HCT116 (cell line): ENCODE results near the gene RNASE8. TPM values are rescaled to one million over a fixed set of nuclear protein-coding genes. Genes with fewer than 3 reads are reported as not detected.

ENCODE experiments used
- ATAC-seq: fragments of 200-7000 bp; cut with Tn5 transposase; 2 replicates; pipeline ENCODE4 v1.9.1; 2020; ENCODE audit warnings: mild to moderate bottlenecking, moderate library complexity
- BruUV-seq: library from RNA; stranded (reverse); fragments of 400-500 nt; replicated peaks from 2 replicates; lab custom pipeline; 2021; lab: Mats Ljungman, UMichigan
- CTCF ChIA-PET: fragments of 300-600 bp; sonication (Branson Sonifier 250); formaldehyde crosslinking; loops from one replicate; lab custom pipeline; 2021; ENCODE audit warnings: antibody characterized with exemption; lab: Charles Lee
- POLR2A ChIA-PET: fragments of 300-600, 350-600 bp; sonication (Branson Sonifier 250); formaldehyde crosslinking; loops from one replicate; lab custom pipeline; 2021; ENCODE audit warnings: antibody characterized with exemption; lab: Charles Lee
- RAD21 ChIA-PET, 2 experiments: fragments of 300-600 bp; sonication (Branson Sonifier 250); formaldehyde crosslinking; loops; one replicate each; lab custom pipeline; 2023; ENCODE audit warnings: low total read pairs in 2 of 2; ENCODE audit not compliant: uncharacterized antibody in 2 of 2, unreplicated experiment in 2 of 2, low non-redundant PET in 1 of 2; lab: Charles Lee
- DNase-seq: peaks from one replicate; pipeline ENCODE4 v3.0.0-alpha.2; 2010; ENCODE audit warnings: low read depth, low spot score
- H2AFZ ChIP-seq: fragments of 200-600 bp; shearing (Covaris generic), sonication (generic); 2 replicates; pipeline ENCODE4 v1.6.1; 2017; ENCODE audit warnings: low read depth, mixed run types, mixed read lengths, antibody characterized with exemption, low read length; ENCODE audit not compliant: poor library complexity, severe bottlenecking
- H3K27ac ChIP-seq: 2 replicates; pipeline ENCODE4 v1.5.1; 2012; ENCODE audit warnings: low read depth, low read length
- H3K27me3 ChIP-seq: fragments of 200-600 bp; sonication (generic); 2 replicates; pipeline ENCODE4 v1.6.1; 2016; ENCODE audit warnings: mixed run types, low read length, mixed read lengths; ENCODE audit not compliant: insufficient read depth
- H3K36me3 ChIP-seq, 2 experiments: fragments of 200-500 bp in 1 of 2; fragments of 200-600 bp in 1 of 2; sonication (Bioruptor generic) in 1 of 2; sonication (generic) in 1 of 2; 2 replicates each; pipeline versions ENCODE4 v1.5.1 to v1.6.1; 2014 to 2016; ENCODE audit warnings: low read length in 2 of 2, inconsistent platforms in 1 of 2, mixed read lengths in 1 of 2, mixed run types in 1 of 2; ENCODE audit not compliant: insufficient read depth in 2 of 2, control insufficient read depth in 1 of 2
- H3K4me1 ChIP-seq, 2 experiments: fragments of 200-600 bp in 1 of 2; sonication (generic) in 1 of 2; 2 replicates each; pipeline versions ENCODE4 v1.5.1 to v1.6.1; 2012 to 2017; ENCODE audit warnings: low read length in 2 of 2, inconsistent platforms in 1 of 2, mild to moderate bottlenecking in 1 of 2, mixed read lengths in 1 of 2, mixed run types in 1 of 2, moderate library complexity in 1 of 2; ENCODE audit not compliant: insufficient read depth in 2 of 2, control insufficient read depth in 1 of 2
- H3K4me2 ChIP-seq: fragments of 200-600 bp; sonication (generic); 2 replicates; pipeline ENCODE4 v1.6.1; 2017; ENCODE audit warnings: mixed run types, low read length, mixed read lengths
- H3K4me3 ChIP-seq, 2 experiments: fragments of 200-600 bp in 1 of 2; sonication (generic) in 1 of 2; replicated peaks in 1 of 2; 2 replicates each; pipeline ENCODE4 v1.5.1; 2011 to 2016; ENCODE audit warnings: low read length in 2 of 2, control low read depth in 1 of 2, low read depth in 1 of 2, mild to moderate bottlenecking in 1 of 2, mixed read lengths in 1 of 2, mixed run types in 1 of 2
- H3K79me2 ChIP-seq: fragments of 200-600 bp; sonication (generic); 2 replicates; pipeline ENCODE4 v1.6.1; 2017; ENCODE audit warnings: mild to moderate bottlenecking, mixed run types, low read length, moderate library complexity, mixed read lengths; ENCODE audit not compliant: insufficient read depth
- H3K9ac ChIP-seq: fragments of 200-600 bp; sonication (generic); 2 replicates; pipeline ENCODE4 v1.6.1; 2016; ENCODE audit warnings: low read length, mixed read lengths
- H3K9me2 ChIP-seq: fragments of 200-600 bp; sonication (generic), shearing (Covaris generic); 2 replicates; pipeline ENCODE4 v1.6.1; 2017; ENCODE audit warnings: mixed run types, mild to moderate bottlenecking, moderate library complexity; ENCODE audit not compliant: insufficient read depth
- H3K9me3 ChIP-seq, 2 experiments: fragments of 200-500 bp in 1 of 2; fragments of 200-600 bp in 1 of 2; sonication (Bioruptor generic) in 1 of 2; sonication (generic) in 1 of 2; 2 replicates each; pipeline ENCODE4 v1.6.1; 2014 to 2017; ENCODE audit warnings: low read length in 2 of 2, mixed read lengths in 2 of 2, inconsistent platforms in 1 of 2, low read depth in 1 of 2, mild to moderate bottlenecking in 1 of 2, mixed run types in 1 of 2, moderate library complexity in 1 of 2; ENCODE audit not compliant: control insufficient read depth in 1 of 2, insufficient read depth in 1 of 2
- H4K20me1 ChIP-seq: fragments of 200-600 bp; sonication (generic), shearing (Covaris generic); 2 replicates; pipeline ENCODE4 v1.6.1; 2017; ENCODE audit warnings: mixed run types, mild to moderate bottlenecking, moderate library complexity; ENCODE audit not compliant: insufficient read depth
- ATF3 ChIP-seq: IDR thresholded peaks from 2 replicates; pipeline ENCODE4 v1.6.1; 2012
- CEBPB ChIP-seq: IDR thresholded peaks from 2 replicates; pipeline ENCODE4 v1.6.1; 2012; ENCODE audit warnings: low read depth
- ELF1 ChIP-seq: IDR thresholded peaks from 2 replicates; pipeline ENCODE4 v1.6.1; 2012; ENCODE audit warnings: low read depth, borderline replicate concordance
- MAX ChIP-seq: IDR thresholded peaks from 2 replicates; pipeline ENCODE4 v1.6.1; 2012
- POLR2A ChIP-seq: IDR thresholded peaks from 2 replicates; pipeline ENCODE4 v1.7.0; 2011; ENCODE audit warnings: borderline replicate concordance; ENCODE audit not compliant: insufficient read depth, insufficient read length; ENCODE audit errors: extremely low read depth
- SIN3A ChIP-seq: IDR thresholded peaks from 2 replicates; pipeline ENCODE4 v1.6.1; 2012; ENCODE audit warnings: low read depth
- SP1 ChIP-seq: IDR thresholded peaks from 2 replicates; pipeline ENCODE4 v1.6.1; 2012; ENCODE audit warnings: low read depth
- SRF ChIP-seq: IDR thresholded peaks from 2 replicates; pipeline ENCODE4 v1.6.1; 2012; ENCODE audit warnings: low read depth
- TCF7L2 ChIP-seq: IDR thresholded peaks from 2 replicates; pipeline ENCODE4 v1.7.0; 2011; ENCODE audit warnings: borderline replicate concordance, inconsistent platforms; ENCODE audit not compliant: insufficient read depth, insufficient read length; ENCODE audit errors: extremely low read depth
- ZNF274 ChIP-seq: fragments of 200-500 bp; sonication (Bioruptor generic); IDR thresholded peaks from 2 replicates; pipeline ENCODE4 v1.6.1; 2014; ENCODE audit warnings: mild to moderate bottlenecking, low read depth, low read length, inconsistent platforms
- intact Hi-C: fragments of 100-400 bp; cut with micrococcal nuclease; formaldehyde crosslinking; loops from 2 replicates; pipeline ENCODE4 v1.10.0; 2022
- total RNA-seq: library from RNA; stranded (reverse); gene quantifications from one replicate; pipeline ENCODE4 v1.2.1, GENCODE V29; 2021; ENCODE audit not compliant: unreplicated experiment
- TF ChIP-seq, protein P1 (sequence below): IDR thresholded peaks from 2 replicates; pipeline ENCODE4 v1.6.1; 2012; ENCODE audit warnings: low read depth

Gene RNASE8
- total RNA-seq, 1 experiment from 2014 or later, result not detected

- H3K79me2 ChIP-seq, result no peaks in the 10 kb centered on the region
- H3K36me3 ChIP-seq, result no peaks in the 10 kb centered on the region
- no peaks in the 10 kb centered on the region for H4K20me1 ChIP-seq
- peaks cover 22 to 36% of the 10 kb centered on the region in 2 experiments for H3K4me1 ChIP-seq
- no peaks in the 10 kb centered on the region for H3K27me3 ChIP-seq
- H2AFZ ChIP-seq, result peak within 1 kb of the TSS; percentile 66
- ChIA-PET RAD21 (no interaction called here), POLR2A (no interaction called here), CTCF (interaction anchor here (1.3 to 1.4 kb wide), 2 partner anchors 30 to 83 kb away, joined by 4 to 7 read pairs; no protein-coding TSS in a partner anchor)
- ATAC-seq, result peak; percentile 59
- peak within 1 kb of the TSS; percentile 93 for H3K4me2 ChIP-seq
- H3K9me2 ChIP-seq, result no peaks in the 10 kb centered on the region
- peak within 1 kb of the TSS; percentile 66 for H3K9ac ChIP-seq
- no peaks in the 10 kb centered on the region for H3K9me3 ChIP-seq
- TF ChIP-seq, protein P1, sequence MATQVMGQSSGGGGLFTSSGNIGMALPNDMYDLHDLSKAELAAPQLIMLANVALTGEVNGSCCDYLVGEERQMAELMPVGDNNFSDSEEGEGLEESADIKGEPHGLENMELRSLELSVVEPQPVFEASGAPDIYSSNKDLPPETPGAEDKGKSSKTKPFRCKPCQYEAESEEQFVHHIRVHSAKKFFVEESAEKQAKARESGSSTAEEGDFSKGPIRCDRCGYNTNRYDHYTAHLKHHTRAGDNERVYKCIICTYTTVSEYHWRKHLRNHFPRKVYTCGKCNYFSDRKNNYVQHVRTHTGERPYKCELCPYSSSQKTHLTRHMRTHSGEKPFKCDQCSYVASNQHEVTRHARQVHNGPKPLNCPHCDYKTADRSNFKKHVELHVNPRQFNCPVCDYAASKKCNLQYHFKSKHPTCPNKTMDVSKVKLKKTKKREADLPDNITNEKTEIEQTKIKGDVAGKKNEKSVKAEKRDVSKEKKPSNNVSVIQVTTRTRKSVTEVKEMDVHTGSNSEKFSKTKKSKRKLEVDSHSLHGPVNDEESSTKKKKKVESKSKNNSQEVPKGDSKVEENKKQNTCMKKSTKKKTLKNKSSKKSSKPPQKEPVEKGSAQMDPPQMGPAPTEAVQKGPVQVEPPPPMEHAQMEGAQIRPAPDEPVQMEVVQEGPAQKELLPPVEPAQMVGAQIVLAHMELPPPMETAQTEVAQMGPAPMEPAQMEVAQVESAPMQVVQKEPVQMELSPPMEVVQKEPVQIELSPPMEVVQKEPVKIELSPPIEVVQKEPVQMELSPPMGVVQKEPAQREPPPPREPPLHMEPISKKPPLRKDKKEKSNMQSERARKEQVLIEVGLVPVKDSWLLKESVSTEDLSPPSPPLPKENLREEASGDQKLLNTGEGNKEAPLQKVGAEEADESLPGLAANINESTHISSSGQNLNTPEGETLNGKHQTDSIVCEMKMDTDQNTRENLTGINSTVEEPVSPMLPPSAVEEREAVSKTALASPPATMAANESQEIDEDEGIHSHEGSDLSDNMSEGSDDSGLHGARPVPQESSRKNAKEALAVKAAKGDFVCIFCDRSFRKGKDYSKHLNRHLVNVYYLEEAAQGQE, result no peak
- TF ChIP-seq SP1 (no peak), SIN3A (no peak), MAX (no peak), POLR2A (no peak), TCF7L2 (no peak), CEBPB (no peak), SRF (no peak), ZNF274 (no peak), ATF3 (no peak), ELF1 (no peak)
- H3K27ac ChIP-seq, result no peak within 1 kb of the TSS
- peak within 1 kb of the TSS; percentile 55 to 70 for H3K4me3 ChIP-seq
- intact Hi-C loops, result no loop called here
- no peak for DNase-seq
- BruUV-seq, result no TSS peak
Measured at GRCh38 chr14:21098076-21098891, 40.7 kb downstream of the RNASE8 start, which contains the start of gene ZNF219. ZNF219 (minus strand) TSS chr14:21098655; CDS start chr14:21093591, 5,064 bp downstream.
